HG03066 (cell line): ENCODE data around the gene MPI.
A peak's percentile ranks its signal among the peaks of the same experiment; 100 is the strongest.

Source experiments
- ATAC-seq: cut with Tn5 transposase; IDR thresholded peaks from one replicate; pipeline ENCODE4 v1.9.1; 2021; ENCODE audit warnings: low read depth; ENCODE audit not compliant: unreplicated experiment

The MPI gene

DNA sequence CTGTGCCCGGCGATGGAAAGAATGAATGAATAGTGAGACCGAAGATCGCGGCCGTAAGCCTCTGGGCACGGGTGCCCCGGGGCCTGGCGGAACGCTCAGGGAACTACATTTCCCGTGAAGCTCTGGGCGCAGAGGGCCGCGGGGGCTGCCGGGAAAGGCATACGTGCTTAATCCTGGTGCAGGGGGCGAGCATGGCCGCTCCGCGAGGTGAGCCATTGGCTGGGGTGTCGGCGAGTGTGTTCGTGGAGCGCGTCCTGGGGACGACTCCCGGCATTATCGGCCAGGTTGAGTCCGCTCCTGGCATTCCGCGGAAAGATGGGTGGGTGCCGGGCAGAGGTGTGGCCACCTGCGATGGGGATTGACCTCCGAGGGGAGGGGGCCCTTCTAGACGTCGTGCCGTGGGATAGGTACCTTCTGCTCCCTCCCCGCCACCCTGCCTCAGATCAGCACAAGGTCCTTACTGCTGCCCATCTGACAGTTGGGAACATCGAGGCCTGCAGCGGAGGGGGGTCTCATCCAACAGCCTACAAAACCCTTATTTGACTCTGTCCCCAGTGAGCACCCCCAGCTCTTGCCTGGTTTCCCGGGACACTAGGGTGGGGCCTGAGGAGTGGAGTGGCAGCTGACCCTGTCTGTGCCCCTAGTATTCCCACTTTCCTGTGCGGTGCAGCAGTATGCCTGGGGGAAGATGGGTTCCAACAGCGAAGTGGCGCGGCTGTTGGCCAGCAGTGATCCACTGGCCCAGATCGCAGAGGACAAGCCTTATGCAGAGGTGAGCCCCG lies at the start of gene MPI:
Gene MPI, plus strand, starts transcription at position 160 of the 782 bp plus-strand sequence. Its CDS starts 32 bp downstream, at position 192.
- peak; percentile 84 for ATAC-seq

DNA sequence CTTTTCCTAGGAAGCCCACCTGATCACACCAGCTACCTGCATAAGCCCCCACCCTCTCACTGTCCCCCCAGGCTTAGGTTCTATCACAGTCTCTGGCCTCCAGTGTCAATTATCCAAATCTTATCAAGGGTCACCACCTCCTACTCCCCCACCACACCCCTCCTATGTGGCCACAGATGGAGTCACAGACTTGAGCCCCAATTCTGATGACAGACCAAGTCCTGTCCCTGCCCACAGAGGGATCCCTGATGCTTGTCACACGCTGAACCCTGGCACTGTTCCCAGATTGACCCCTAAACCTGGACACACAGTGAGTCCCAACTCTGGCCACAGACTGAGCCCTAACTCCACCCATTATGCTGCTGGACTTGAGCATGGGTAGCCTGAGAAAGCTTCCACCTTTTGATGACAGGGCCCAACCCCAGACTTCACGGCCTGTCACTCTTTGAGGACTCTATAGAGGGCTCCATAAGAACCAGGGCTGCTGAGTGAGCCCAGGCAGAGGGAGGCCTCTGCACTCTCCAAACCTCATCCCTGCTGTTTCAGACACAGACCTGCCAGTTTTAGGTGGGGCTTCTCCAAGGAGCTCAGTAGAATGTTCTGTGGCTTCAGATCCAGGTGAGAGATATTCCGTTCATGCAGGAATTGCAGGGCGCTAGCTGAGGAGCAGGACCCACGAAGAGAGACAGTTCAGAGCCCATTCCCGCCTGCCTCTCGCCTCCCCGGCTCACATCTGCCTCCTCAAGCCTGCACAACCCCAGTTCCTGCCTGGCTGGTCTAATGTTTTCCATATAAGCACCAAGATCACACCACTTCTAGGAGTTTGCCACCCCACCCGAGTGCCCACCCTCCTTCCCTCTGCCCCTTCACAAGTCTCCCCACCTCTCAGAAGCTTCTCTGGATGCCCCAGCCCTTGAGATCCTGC lies 48.7 kb upstream of the MPI start:
- ATAC-seq = no peak

DNA sequence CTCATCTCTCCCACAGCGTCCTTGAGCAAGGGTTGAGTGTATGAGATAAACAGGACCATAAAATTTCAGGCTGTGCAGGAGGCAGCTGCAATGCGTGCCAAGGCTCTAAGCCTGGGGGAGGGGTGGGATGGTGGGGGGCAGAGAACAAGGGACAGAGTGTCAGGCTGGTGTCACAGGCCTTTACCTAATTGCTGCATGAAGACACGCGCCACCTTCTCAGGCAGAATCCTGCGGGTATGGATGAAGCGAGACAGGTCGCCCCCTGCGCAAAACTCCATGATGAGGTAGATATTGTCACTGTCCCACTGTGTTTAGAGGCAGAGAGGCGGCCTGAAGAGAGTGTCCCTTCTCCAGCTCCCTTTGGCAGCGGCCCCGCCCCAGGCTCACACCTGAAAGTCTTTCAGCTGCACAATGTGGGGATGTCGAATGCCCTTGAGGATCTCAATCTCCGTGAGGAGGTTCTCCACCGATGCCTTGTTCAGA lies 47.9 kb upstream of the MPI start:
- no peak for ATAC-seq

DNA sequence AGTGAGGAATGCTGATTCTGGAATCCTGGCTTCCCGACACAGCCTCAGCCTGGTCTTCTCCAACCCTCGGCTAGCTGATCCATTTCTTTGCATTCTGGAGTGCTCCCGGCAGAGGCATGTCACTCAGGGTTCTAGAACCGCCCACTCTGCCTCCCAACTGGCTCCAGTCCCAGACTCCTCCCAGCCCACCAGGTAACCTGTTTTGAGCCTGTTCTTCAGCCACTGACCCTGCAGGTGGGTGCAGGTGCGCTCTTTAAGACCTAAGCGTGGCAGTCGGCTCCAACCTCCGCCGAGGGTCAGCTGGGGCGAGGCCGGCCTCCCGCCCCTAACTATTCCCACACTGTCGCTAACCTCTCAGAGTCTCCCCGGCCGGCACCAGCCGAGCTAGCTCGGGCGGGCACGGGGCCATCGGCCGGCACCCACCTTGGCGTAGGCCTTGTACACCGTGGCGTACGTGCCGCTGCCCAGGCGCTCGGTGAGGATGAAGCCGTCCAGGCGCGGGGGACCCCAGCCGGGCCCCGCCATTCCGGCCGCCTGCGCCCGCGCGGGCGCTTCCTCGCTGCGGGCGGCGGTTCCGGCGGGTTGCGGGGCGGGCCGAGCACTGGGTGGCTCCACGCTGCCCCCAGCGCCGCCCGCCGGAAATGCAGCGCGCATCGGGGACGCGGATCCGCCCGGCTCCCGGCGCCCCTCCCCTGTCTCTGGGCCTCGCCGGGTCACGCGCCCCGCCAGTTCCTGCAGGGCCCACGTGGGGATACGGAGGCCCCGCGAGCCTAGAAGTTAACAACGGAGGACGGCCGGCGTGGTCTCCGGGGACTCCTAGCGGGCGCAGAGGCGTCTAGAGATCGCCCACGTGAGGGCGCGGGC lies 47.0 kb upstream of the MPI start, which contains the start of gene ULK3:
Gene ULK3, minus strand, starts transcription at position 576 of the 864 bp plus-strand sequence. Its CDS starts 51 bp downstream, at position 525.
- peak; percentile 95 for ATAC-seq

- no peak for ATAC-seq
Observed at GRCh38 chr15:74843445-74843828, 46.4 kb upstream of the MPI start.

DNA sequence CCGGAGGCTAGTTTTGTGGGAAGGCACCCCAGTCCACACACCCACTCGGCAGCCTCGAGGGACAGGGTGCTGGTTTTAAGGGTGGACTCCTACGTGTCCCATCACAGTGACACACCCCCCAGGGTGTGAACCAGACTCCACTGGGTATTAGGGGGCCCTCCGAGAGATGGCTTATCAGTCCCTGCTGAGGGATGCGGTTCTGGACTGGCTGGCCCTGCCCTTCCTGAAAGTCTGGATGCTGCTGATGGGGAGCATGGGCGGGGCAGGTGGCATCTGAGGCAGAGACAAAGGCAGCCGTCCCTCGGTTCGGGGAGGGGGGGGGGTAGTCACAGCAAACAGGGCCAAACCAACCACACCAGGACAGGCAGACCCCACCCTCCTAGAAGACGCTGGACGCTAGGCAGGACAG lies 45.9 kb upstream of the MPI start:
- ATAC-seq = no peak

- ATAC-seq = no peak
Observed at GRCh38 chr15:74844319-74845207, 45.3 kb upstream of the MPI start.

DNA sequence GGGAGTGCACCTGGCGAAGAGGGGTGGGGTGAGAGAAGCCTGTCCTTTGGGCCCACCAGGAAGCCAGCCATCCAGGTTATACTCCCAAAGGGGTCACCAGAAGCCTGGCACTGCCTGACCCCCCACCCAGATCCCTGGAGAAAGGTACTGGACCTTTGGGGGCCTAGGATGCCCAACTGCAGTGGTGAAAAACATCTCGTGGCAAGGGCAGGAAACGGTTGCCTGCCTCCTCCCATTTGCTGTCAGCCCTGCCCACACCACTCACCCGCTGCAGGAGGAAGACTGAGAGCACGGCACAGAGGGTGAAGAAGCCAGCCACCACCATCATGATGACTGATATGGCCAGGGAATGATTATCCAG lies 44.7 kb upstream of the MPI start:
- ATAC-seq = no peak

GRCh38 chr15:74845581-74845980 lies 44.3 kb upstream of the MPI start:
- ATAC-seq = no peak

DNA sequence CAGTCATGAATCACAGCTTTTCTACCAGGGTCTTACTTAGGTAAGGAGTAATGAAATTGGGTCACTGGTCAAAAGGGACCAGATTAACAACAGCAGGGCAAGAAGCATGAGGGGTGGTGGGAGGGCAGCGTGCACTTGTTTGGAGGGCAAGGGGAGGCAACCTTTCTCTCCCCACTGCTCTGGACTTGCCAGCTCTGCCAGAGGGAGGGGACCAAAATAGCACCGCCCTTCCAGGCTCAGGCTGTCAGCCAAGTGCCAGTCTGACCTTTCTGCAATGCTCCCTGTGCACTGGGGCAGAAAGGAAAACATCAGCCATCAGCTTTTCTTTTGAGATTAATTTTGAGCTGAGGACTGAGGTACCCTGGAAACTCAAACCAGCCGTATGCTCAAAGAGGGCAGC lies 42.4 kb upstream of the MPI start:
- no peak for ATAC-seq

- no peak for ATAC-seq
Observed at GRCh38 chr15:74850393-74850792, 39.4 kb upstream of the MPI start.

- ATAC-seq = no peak
Observed at GRCh38 chr15:74851960-74852359, 37.9 kb upstream of the MPI start.

GRCh38 chr15:74854453-74855022 lies 35.3 kb upstream of the MPI start:
- ATAC-seq = no peak

DNA sequence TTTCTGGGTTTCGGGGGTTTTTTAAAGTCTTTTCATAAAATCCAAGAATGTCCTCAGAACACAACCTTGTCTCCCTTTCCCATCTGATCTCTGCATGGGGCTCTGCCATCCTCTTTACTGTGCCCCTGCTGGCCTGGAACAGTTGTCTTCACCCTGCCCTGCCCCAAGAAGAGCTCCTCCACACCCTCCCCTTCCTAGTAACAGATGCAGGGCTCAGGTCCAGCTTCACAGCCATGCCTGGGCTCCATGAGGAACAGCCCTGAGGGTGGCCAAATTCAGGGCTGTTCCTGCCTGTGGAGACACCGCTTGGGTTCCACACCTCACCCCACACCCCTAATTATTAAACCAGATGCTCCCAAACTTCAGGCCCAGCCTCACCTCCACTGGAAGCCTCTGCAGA lies 34.0 kb upstream of the MPI start:
- ATAC-seq = no peak

GRCh38 chr15:74856537-74856936 lies 33.3 kb upstream of the MPI start:
- no peak for ATAC-seq

DNA sequence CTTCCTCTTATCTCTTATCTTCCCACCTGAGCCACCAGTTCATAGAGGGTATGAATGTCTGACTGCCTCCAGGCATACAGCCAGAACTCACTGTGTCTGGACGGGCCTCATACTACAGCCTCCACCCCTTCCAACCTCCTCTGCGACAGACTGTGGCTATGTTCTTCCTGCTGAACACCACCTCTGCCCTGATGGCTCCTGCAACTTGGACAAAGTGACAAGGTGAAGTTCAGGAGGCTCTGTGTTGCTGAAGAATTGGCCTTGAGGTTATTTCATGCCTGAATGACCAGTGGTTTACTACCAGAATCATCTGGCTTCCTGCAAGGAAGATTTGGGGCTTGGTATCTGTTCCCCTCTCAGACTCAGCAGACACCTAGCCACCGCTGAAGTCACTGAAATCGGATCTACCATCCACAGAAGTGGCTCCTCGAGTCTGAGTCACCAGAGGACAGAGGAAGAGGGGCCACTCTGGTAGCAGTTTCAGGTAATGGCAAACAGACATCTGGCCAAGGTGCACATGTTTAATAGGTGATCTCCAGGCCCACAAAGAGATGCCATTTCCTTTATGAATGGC lies 32.7 kb upstream of the MPI start:
- ATAC-seq = peak; percentile 79

DNA sequence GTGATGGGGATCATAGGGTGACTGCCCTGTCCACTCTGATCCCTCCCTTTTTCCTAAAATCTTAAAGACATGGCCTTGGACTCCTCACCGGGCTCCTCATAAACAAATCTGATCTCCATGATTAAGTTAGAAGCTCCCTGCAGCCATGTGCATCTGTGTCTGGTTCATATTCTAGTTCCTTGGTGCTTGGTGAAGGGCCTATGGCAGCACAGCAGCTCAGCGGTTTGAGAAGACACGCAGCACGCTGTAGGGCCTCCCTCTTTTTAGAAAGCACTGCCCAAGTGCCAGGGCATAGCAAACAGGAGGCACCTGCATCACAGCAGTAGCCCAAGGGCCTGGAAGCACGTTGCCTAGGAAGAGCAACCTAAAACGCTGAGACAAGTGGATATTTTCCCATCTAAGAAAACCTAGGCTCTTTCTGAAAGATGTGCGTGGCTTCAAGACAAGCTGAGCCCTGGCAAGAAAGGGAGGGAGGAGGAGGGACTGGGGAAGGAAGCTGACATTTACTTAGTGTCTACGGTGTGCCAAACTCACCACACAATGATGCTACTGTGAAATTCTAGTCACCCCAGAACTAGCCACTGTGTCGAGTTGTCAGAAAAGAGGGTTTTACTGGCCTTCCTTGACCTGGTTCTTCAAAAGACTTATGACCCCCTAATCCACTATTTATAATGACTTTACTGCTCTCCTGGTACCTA lies 32.0 kb upstream of the MPI start:
- ATAC-seq = peak; percentile 8

GRCh38 chr15:74858369-74858740 lies 31.5 kb upstream of the MPI start:
- no peak for ATAC-seq
